Lower lobe of right lung (tissue), 2 donors: ENCODE results near the gene TMCO6. TPM values are rescaled to one million over a fixed set of nuclear protein-coding genes. Genes with fewer than 3 reads are reported as not detected.

ENCODE experiments used
- ATAC-seq, 2 donors: fragments of 200-7000 bp; cut with Tn5 transposase; one replicate each; pipeline ENCODE4 v1.9.1; 2020 to 2022; ENCODE audit warnings: mild to moderate bottlenecking in 2 of 2, moderate library complexity in 2 of 2
- DNase-seq: peaks from one replicate; pipeline ENCODE4 v3.0.0-alpha.2; 2020
- H3K27ac ChIP-seq: fragments of 200-600 bp; one replicate; pipeline ENCODE4 v1.8.0; 2022
- H3K27me3 ChIP-seq: fragments of 200-600 bp; one replicate; pipeline ENCODE4 v1.8.0; 2022; ENCODE audit warnings: low read depth
- H3K36me3 ChIP-seq: fragments of 200-600 bp; one replicate; pipeline ENCODE4 v1.8.0; 2022; ENCODE audit warnings: mild to moderate bottlenecking
- H3K4me1 ChIP-seq: fragments of 200-600 bp; one replicate; pipeline ENCODE4 v1.8.0; 2022
- H3K4me3 ChIP-seq: fragments of 200-600 bp; one replicate; pipeline ENCODE4 v1.8.0; 2022; ENCODE audit warnings: mild to moderate bottlenecking
- H3K9me3 ChIP-seq: fragments of 200-600 bp; one replicate; pipeline ENCODE4 v1.8.0; 2022
- intact Hi-C: fragments of 100-400 bp; cut with DNase I; formaldehyde crosslinking; loops from one replicate; pipeline ENCODE4 v1.11.0; 2022
- microRNA-seq: library from miRNA; unstranded; fragments of <30 nt; microRNA quantifications from one replicate; pipeline ENCODE4 v1.2.0, GENCODE V29; 2020; ENCODE audit warnings: borderline number of aligned reads
- total RNA-seq: library from RNA; stranded (reverse); fragmentation: NEBNext Ultra II Directional; extraction: Animal tissue kit (Norgen Biotek cat#: 25700); gene quantifications from one replicate; pipeline ENCODE4 v1.2.1, GENCODE V29; 2021
- TF ChIP-seq, protein P1 (sequence below): fragments of 200-600 bp; IDR thresholded peaks from one replicate; pipeline ENCODE4 v1.8.0; 2022; ENCODE audit warnings: antibody characterized with exemption, mild to moderate bottlenecking
- donor health status: DM: no; HTN: yes; CAD: no; lungs with severe emphysema.

The TMCO6 gene
- total RNA-seq, 1 donor from 2014 or later, result 12.3 TPM

- TF ChIP-seq, protein P1, sequence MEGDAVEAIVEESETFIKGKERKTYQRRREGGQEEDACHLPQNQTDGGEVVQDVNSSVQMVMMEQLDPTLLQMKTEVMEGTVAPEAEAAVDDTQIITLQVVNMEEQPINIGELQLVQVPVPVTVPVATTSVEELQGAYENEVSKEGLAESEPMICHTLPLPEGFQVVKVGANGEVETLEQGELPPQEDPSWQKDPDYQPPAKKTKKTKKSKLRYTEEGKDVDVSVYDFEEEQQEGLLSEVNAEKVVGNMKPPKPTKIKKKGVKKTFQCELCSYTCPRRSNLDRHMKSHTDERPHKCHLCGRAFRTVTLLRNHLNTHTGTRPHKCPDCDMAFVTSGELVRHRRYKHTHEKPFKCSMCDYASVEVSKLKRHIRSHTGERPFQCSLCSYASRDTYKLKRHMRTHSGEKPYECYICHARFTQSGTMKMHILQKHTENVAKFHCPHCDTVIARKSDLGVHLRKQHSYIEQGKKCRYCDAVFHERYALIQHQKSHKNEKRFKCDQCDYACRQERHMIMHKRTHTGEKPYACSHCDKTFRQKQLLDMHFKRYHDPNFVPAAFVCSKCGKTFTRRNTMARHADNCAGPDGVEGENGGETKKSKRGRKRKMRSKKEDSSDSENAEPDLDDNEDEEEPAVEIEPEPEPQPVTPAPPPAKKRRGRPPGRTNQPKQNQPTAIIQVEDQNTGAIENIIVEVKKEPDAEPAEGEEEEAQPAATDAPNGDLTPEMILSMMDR, result no peak
- Histone ChIP-seq H3K4me3 (peak within 1 kb of the TSS; percentile 97), H3K4me1 (peaks cover 35% of the 10 kb centered on the region), H3K9me3 (no peaks in the 10 kb centered on the region), H3K36me3 (peaks cover 65% of the 10 kb centered on the region), H3K27me3 (no peaks in the 10 kb centered on the region), H3K27ac (peak within 1 kb of the TSS; percentile 92)
- DNase-seq (peak; percentile 94), ATAC-seq (peak; percentile 98 to 99)
- intact Hi-C loops, result no loop called here
Observed at GRCh38 chr5:140690941-140691924, 52.0 kb downstream of the TMCO6 start, which contains the start of the genes HARS1 and HARS2. Gene HARS1 (minus strand): TSS chr5:140691370. CDS start chr5:140691304, 66 bp downstream. Gene HARS2 (plus strand): TSS chr5:140691455. CDS start chr5:140691649, 194 bp downstream.

- ATAC-seq, result no peak
- Histone ChIP-seq H3K36me3 (peaks cover 65% of the 10 kb centered on the region), H3K4me3 (no peak overlapping the region), H3K27me3 (no peaks in the 10 kb centered on the region), H3K4me1 (peaks cover 35% of the 10 kb centered on the region), H3K9me3 (no peaks in the 10 kb centered on the region), H3K27ac (no peak overlapping the region)
- TF ChIP-seq, protein P1, result no peak
- DNase-seq, result no peak
- intact Hi-C loops, result no loop called here
Observed at GRCh38 chr5:140694276-140694675, 55.0 kb downstream of the TMCO6 start.

Small RNA genes within 50 kb of the gene (microRNA-seq; reads per million reads assigned to microRNA genes)
- gene MIR3655, result not detected

Other genes starting within 250 kb of the TMCO6 start
- 133 TPM for gene ANKHD1, start 237.6 kb upstream of the TMCO6 start, total RNA-seq
- 19.3 TPM for gene EIF4EBP3, start 91.8 kb upstream of the TMCO6 start, total RNA-seq
- 21.4 TPM for gene SRA1, start 82.0 kb upstream of the TMCO6 start, total RNA-seq
- gene APBB3, start 74.9 kb upstream of the TMCO6 start, total RNA-seq, result 25.1 TPM
- 71.8 TPM for gene SLC35A4, start 74.6 kb upstream of the TMCO6 start, total RNA-seq
- gene CD14, start 6.3 kb upstream of the TMCO6 start, total RNA-seq, result 165 TPM
- gene NDUFA2, start 8.2 kb downstream of the TMCO6 start, total RNA-seq, result 53.3 TPM
- 78.5 TPM for gene IK, start 8.4 kb downstream of the TMCO6 start, total RNA-seq
- gene WDR55, start 25.5 kb downstream of the TMCO6 start, total RNA-seq, result 22.4 TPM
- gene DND1, start 34.1 kb downstream of the TMCO6 start, total RNA-seq, result 1.2 TPM
- 44.5 TPM for gene HARS1, start 51.9 kb downstream of the TMCO6 start, total RNA-seq
- gene HARS2, start 52.0 kb downstream of the TMCO6 start, total RNA-seq, result 27.6 TPM
- 42.9 TPM for gene ZMAT2, start 61.0 kb downstream of the TMCO6 start, total RNA-seq
- not detected for gene PCDHA1, start 146.7 kb downstream of the TMCO6 start, total RNA-seq
- gene PCDHA2, start 155.4 kb downstream of the TMCO6 start, total RNA-seq, result not detected
- 0.77 TPM for gene PCDHA3, start 161.6 kb downstream of the TMCO6 start, total RNA-seq
- 0.59 TPM for gene PCDHA4, start 167.6 kb downstream of the TMCO6 start, total RNA-seq
- gene PCDHA5, start 182.2 kb downstream of the TMCO6 start, total RNA-seq, result 0.18 TPM
- gene PCDHA6, start 188.5 kb downstream of the TMCO6 start, total RNA-seq, result 0.50 TPM
- gene PCDHA7, start 194.8 kb downstream of the TMCO6 start, total RNA-seq, result 0.15 TPM
- gene PCDHA8, start 201.7 kb downstream of the TMCO6 start, total RNA-seq, result 0.38 TPM
- 0.32 TPM for gene PCDHA9, start 208.9 kb downstream of the TMCO6 start, total RNA-seq
- 1.5 TPM for gene PCDHA10, start 216.4 kb downstream of the TMCO6 start, total RNA-seq
- gene PCDHA11, start 229.5 kb downstream of the TMCO6 start, total RNA-seq, result 0.38 TPM
- 6.6 TPM for gene PCDHA12, start 235.9 kb downstream of the TMCO6 start, total RNA-seq
- 0.97 TPM for gene PCDHA13, start 242.7 kb downstream of the TMCO6 start, total RNA-seq